NCI-H2171 treated with DMSO at 0.1 percent for 48 hours (cell line): ENCODE data around the gene CATSPERD.

Source experiments
- DNase-seq: peaks from one replicate; lab custom pipeline; 2025; lab: John Stamatoyannopoulos, UW

Gene CATSPERD

GRCh38 chr19:5719961-5720790, at the start of gene CATSPERD, which contains the start of gene LONP1:
TSS of gene CATSPERD (plus strand) at chr19:5720637. CDS start at chr19:5720738, 101 bp downstream.
TSS of gene LONP1 (minus strand) at chr19:5720146. CDS start at chr19:5720132, 14 bp downstream.
- DNase-seq, result peak; percentile 98

DNA sequence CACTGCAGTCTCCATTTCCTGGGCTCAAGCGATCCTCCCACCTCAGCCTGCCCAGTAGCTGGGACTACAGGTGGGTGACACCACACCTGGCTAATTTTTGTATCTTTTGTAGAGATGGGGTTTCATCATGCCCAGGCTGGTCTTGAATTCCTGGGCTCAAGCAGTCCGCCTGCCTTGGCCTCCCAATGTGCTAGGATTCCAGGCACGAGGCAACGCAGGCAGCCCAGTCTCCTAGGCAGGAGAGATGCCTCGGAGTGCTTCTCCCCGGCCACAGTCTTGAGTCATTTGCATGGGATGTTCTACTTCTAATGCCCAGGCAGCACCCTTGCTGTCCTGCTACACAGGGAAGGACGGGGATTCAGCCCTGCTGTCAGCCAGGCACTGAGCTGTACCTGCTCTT, 48.8 kb upstream of the CATSPERD start:
- no peak for DNase-seq

- no peak for DNase-seq
These were observed 47.6 kb upstream of the CATSPERD start for GRCh38 chr19:5672708-5673459.

DNA sequence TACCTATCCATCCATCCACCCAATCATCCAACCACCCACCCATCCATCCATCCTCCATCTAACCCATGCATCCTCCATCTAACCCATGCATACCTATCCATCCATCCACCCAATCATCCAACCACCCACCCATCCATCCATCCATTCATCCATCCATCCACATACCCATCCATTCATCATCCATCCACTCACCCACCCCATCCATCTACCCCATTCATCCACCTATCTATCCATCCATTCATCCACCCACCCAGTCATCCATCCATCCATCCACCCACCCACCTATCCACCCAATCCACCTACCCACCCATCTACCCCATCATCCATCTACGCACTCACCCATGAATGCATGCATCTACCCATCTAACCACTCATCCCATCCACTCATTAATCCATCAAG, 46.7 kb upstream of the CATSPERD start:
- DNase-seq, result no peak

GRCh38 chr19:5674714-5675113, 45.7 kb upstream of the CATSPERD start:
- peak; percentile 8 for DNase-seq

- no peak for DNase-seq
These were observed 44.2 kb upstream of the CATSPERD start for GRCh38 chr19:5676105-5676771.

DNA sequence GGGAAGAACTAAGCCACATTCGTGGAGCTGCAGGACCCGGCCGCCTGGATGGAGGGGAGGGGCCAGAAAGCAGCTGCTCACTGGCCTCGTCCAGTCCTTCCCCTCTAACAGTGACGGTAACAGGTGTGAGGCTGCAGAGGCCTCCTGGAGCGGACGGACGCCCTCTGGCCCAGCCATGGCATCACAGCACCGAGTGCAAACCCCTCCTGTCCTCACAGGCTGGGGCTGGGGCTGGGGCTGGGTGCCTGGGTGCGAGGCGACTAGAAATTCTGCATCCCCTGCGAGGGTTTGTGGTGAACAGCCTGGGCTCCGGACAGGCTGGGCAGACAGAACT, 43.7 kb upstream of the CATSPERD start:
- DNase-seq, result no peak

GRCh38 chr19:5677136-5677535, 43.3 kb upstream of the CATSPERD start:
- DNase-seq, result no peak

- no peak for DNase-seq
These were observed 42.9 kb upstream of the CATSPERD start for GRCh38 chr19:5677580-5677979.

DNA sequence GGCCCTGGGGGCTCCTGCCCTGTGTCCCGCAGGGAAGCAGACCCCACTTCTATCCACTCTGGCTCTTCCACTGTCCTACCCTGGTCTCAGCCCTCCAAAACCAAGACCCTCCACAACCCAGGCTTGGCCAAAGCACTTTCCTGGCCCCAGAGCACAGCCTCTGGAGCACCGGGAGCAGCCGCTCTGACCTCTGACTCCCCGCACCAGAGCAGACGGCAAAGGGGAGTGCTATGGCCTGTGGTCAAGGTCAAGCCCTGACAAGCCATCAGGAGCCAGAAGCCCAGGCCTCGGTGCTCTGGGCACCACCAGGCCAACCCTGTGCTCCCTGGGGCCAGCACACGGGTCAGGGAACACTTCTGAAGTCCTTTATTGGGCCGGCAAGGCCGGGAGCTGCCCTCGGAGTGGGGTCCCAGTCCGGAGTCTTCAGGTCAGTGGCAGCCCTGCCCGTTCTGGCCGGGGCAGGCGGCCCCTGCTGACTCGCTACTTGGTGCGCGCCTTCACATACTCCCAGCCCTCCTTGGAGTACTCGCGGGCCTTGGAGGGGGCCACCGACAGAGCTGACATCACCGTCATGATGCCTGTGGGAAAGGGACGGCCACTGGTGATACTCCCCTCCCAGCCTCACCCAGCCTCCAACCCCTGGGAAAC, 42.2 kb upstream of the CATSPERD start:
- no peak for DNase-seq

DNA sequence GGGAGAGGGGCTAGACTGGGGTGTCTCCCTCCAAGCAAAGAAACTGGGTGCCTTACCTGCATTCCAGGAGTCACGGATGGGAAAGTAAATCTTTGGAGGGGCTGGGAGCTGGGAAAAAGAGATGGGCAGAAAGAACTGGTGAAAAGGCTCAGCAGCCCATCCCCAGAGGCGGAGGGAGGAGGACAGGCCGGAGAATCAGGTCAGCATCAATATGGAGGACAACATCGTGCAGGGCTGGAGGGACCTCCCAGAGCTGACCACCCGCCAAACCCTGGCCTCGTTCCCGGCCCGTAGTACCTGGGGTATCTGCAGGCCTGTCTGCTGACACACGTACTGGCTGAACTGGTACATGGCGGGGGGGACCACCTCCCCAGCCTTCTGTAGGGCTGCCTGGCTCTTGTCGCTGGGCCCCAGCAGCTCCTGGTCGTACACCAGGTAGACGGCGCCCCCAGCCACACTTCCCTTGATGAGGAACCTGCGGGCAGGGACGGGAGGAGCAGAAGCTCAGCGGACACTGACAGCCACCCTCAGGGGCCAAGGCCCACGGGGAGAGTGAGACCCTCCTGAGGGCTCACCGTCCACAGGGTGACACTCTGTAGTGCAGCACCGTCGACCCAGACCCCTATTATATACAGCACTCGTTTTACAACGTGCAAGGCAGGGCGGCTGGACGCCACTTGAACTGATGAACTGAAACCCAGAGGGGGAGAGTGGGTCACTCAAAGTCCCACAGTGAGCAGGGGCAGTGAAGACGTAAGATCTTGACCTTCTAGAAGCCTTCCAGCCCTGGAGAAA, 41.0 kb upstream of the CATSPERD start:
- DNase-seq, result no peak

GRCh38 chr19:5680084-5680436, 40.4 kb upstream of the CATSPERD start:
- DNase-seq, result no peak

- DNase-seq, result peak; percentile 99
These were observed 39.7 kb upstream of the CATSPERD start, which contains the start of the genes HSD11B1L and MICOS13 for GRCh38 chr19:5680437-5681368. TSS of gene HSD11B1L (plus strand) at chr19:5681027. CDS start at chr19:5684833, 3,806 bp downstream. TSS of gene MICOS13 (minus strand) at chr19:5680516. CDS start at chr19:5680486, 30 bp downstream.

GRCh38 chr19:5681391-5682106, 38.9 kb upstream of the CATSPERD start:
- no peak for DNase-seq

- DNase-seq, result no peak
These were observed 38.3 kb upstream of the CATSPERD start for GRCh38 chr19:5682107-5682482.

- DNase-seq, result no peak
These were observed 37.1 kb upstream of the CATSPERD start for GRCh38 chr19:5683177-5683886.

DNA sequence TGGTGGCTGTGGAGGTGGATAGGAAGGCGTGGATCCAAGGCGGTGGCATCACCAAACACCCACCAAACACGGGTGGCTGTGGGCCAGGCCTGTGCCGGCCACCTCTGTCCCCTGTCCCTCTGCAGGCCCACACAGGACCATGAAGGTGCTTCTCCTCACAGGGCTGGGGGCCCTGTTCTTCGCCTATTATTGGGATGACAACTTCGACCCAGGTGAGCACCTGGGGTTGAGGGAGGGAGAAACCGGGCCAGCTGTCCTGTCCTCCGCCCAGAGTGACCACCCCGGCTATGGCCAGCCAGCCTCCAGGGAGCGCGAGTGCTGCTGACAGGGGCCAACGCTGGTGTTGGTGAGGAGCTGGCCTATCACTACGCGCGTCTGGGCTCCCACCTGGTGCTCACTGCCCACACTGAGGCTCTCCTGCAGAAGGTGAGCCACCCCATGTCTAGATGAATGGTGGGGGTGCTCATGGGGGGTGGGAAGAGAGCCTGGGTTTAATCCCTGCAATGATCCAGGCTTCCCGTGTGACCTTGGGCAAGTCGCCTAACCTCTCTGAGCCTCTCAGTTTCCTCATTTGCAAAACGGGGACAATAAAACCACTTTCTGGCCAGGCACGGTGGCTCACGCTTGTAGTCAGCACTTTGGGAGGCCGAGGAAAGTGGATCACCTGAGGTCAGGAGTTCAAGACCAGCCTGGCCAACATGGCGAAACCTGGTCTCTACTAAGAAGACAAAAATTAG, 35.6 kb upstream of the CATSPERD start:
- DNase-seq, result no peak

- no peak for DNase-seq
These were observed 34.2 kb upstream of the CATSPERD start for GRCh38 chr19:5686326-5686646.
